H1 (cell line): Measurements from ENCODE around the gene TBKBP1. TPM values are rescaled to one million over a fixed set of nuclear protein-coding genes. Genes with fewer than 3 reads are reported as not detected.

Source experiments
- CHD2 ChIP-seq: IDR thresholded peaks from 2 replicates; pipeline ENCODE4 v1.6.1; 2012; ENCODE audit warnings: low read length, improper control_type of control experiment
- CHD7 ChIP-seq: fragments of 300-600 bp; sonication (generic); IDR thresholded peaks from 2 replicates; pipeline ENCODE4 v1.7.1; 2012; ENCODE audit warnings: low read length, moderate library complexity, mild to moderate bottlenecking, inconsistent platforms; ENCODE audit not compliant: insufficient replicate concordance
- TAF1 ChIP-seq: IDR thresholded peaks from 2 replicates; pipeline ENCODE4 v1.6.1; 2011; ENCODE audit warnings: mild to moderate bottlenecking, low read depth, low read length
- TAF7 ChIP-seq: optimal IDR thresholded peaks from 2 replicates; pipeline ENCODE3; 2011; ENCODE audit warnings: low read depth, mild to moderate bottlenecking, inconsistent platforms, low read length, moderate library complexity, borderline replicate concordance
- polyA plus RNA-seq, 7 experiments: library from polyadenylated mRNA; depleted of rRNA in 3 of 7; stranded (reverse) in 5 of 7; unstranded in 2 of 7; fragments of >200 nt in 5 of 7; fragments of 200-250 nt in 2 of 7; gene quantifications; 1 replicate in 5 of 7; 2 replicates in 1 of 7; 4 replicates in 1 of 7; pipeline versions ENCODE4 v1.2.1 to v1.2.3, GENCODE V29; 2011 to 2013; ENCODE audit warnings: missing spikeins in 2 of 7, mixed read lengths in 2 of 7
- total RNA-seq: library from RNA; stranded (reverse); fragmentation: NEBNext Ultra II Directional; extraction: Animal tissue kit (Norgen Biotek cat#: 25700); gene quantifications from 2 replicates; pipeline ENCODE4 v1.2.1, GENCODE V29; 2021

TBKBP1 gene
- total and polyA plus RNA-seq, 2 of the 8 experiments (the other 6 are each of a cell fraction or from before 2014, with no cell fraction given) = 6.3 to 15.1 TPM

- TF ChIP-seq CHD7 = no peak
- no peak for TF ChIP-seq TAF1
- no peak for TF ChIP-seq CHD2
- TF ChIP-seq TAF7 = no peak
- TF ChIP-seq, all 59 proteins: peak for 0
Measured at GRCh38 chr17:47726796-47727703, 33.1 kb downstream of the TBKBP1 start (continued).
